Gastrocnemius medialis (tissue), 4 donors: ENCODE measurements around the gene CCDC106. TPM values are rescaled to one million over a fixed set of nuclear protein-coding genes. Genes with fewer than 3 reads are reported as not detected.

Source experiments
- ATAC-seq, 2 donors: fragments of 150-250 bp; one replicate each; pipeline ENCODE4 v1.9.1; 2016
- DNase-seq, 2 donors: peaks; one replicate each; pipeline ENCODE4 v3.0.0-alpha.2; 2019
- H3K27ac ChIP-seq, 4 donors: fragments of 200-600 bp; sonication (generic); 1 replicate in 1 of 4; 2 replicates in 3 of 4; pipeline ENCODE4 v1.5.1; 2016 to 2018; ENCODE audit warnings: mild to moderate bottlenecking in 2 of 4, moderate library complexity in 1 of 4
- H3K27me3 ChIP-seq, 3 donors: fragments of 200-600 bp; sonication (generic) in 2 of 3; 1 replicate in 1 of 3; 2 replicates in 2 of 3; pipeline versions ENCODE4 v1.5.1 to v1.6.0; 2016 to 2019; ENCODE audit warnings: mild to moderate bottlenecking in 1 of 3, moderate library complexity in 1 of 3
- H3K36me3 ChIP-seq, 2 donors: fragments of 200-600 bp; sonication (generic) in 1 of 2; one replicate each; pipeline ENCODE4 v1.5.1; 2017 to 2018
- H3K4me1 ChIP-seq, 2 donors: fragments of 200-600 bp; sonication (generic) in 1 of 2; one replicate each; pipeline ENCODE4 v1.5.1; 2016 to 2017; ENCODE audit warnings: mild to moderate bottlenecking in 2 of 2
- H3K4me3 ChIP-seq, 4 donors: fragments of 200-600 bp; sonication (generic) in 3 of 4; 1 replicate in 1 of 4; 2 replicates in 3 of 4; pipeline ENCODE4 v1.5.1; 2016 to 2019; ENCODE audit warnings: mild to moderate bottlenecking in 2 of 4
- H3K9me3 ChIP-seq, 3 donors: fragments of 200-600 bp; sonication (generic) in 2 of 3; 1 replicate in 1 of 3; 2 replicates in 2 of 3; pipeline ENCODE4 v1.5.1; 2016 to 2019
- POLR2A ChIP-seq, 2 donors: fragments of 450-650 bp; IDR thresholded peaks; one replicate each; pipeline ENCODE4 v1.6.1; 2017; ENCODE audit warnings: antibody characterized with exemption in 2 of 2, mild to moderate bottlenecking in 2 of 2, moderate library complexity in 2 of 2
- in situ Hi-C, 4 donors: fragments of 200-750 bp; cut with MboI; loops; one replicate each; pipeline versions ENCODE4 v1.15.0 to v1.8.0; 2017; ENCODE audit warnings: low sequenced_read_pairs in 4 of 4
- intact Hi-C: fragments of 100-400 bp; cut with DNase I; formaldehyde crosslinking; loops from one replicate; pipeline ENCODE4 v1.15.1; 2023; ENCODE audit warnings: low total_unique reads
- total RNA-seq, 4 donors: library from RNA; depleted of rRNA; stranded (reverse); fragments of >200 nt; gene quantifications; one replicate each; pipeline versions ENCODE4 v1.1.0 to v1.2.3, GENCODE V29; 2016
- TF ChIP-seq, protein P1 (sequence below), 5 experiments: fragments of 450-650 bp in 3 of 5; fragments of 200-600 bp in 2 of 5; sonication (generic) in 2 of 5; IDR thresholded peaks in 4 of 5; conservative IDR thresholded peaks in 1 of 5; 1 replicate in 4 of 5; 2 replicates in 1 of 5; pipeline ENCODE4 v1.5.1; 2016 to 2019; ENCODE audit warnings: antibody characterized with exemption in 5 of 5, mild to moderate bottlenecking in 3 of 5, moderate library complexity in 3 of 5

Gene CCDC106
- total RNA-seq, 4 donors from 2014 or later: 6.3 to 21.2 (median 12.6) TPM

DNA sequence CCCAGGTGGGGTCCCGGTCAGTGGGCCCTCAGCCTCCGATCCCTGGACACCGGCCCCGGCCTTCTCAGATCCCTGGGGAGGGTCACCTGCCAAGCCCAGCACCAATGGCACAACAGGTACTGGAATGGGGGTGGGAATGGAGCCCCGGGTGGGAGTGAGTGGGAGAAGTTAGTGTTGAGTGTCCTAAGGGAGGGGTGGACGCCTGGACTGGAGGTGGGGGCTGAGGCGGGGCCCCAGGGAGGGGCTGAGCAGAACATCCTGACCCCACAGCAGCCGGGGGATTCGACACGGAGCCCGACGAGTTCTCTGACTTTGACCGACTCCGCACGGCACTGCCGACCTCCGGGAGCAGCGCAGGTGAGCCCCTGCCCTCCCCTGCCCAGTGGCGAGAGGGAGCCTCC is 44.7 kb downstream of the CCDC106 start:
- Histone ChIP-seq H3K36me3 (peaks cover 3 to 89% of the 10 kb centered on the region in 2 donors), H3K27ac (no peak overlapping the region), H3K9me3 (no peaks in the 10 kb centered on the region), H3K4me1 (no peaks in the 10 kb centered on the region), H3K4me3 (no peak overlapping the region), H3K27me3 (no peaks in the 10 kb centered on the region)
- intact Hi-C loops (no loop called here), in situ Hi-C loops (no loop called here)
- TF ChIP-seq, protein P1, sequence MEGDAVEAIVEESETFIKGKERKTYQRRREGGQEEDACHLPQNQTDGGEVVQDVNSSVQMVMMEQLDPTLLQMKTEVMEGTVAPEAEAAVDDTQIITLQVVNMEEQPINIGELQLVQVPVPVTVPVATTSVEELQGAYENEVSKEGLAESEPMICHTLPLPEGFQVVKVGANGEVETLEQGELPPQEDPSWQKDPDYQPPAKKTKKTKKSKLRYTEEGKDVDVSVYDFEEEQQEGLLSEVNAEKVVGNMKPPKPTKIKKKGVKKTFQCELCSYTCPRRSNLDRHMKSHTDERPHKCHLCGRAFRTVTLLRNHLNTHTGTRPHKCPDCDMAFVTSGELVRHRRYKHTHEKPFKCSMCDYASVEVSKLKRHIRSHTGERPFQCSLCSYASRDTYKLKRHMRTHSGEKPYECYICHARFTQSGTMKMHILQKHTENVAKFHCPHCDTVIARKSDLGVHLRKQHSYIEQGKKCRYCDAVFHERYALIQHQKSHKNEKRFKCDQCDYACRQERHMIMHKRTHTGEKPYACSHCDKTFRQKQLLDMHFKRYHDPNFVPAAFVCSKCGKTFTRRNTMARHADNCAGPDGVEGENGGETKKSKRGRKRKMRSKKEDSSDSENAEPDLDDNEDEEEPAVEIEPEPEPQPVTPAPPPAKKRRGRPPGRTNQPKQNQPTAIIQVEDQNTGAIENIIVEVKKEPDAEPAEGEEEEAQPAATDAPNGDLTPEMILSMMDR (IDR thresholded peaks at IDR 0.05 in 4 of 5, conservative IDR thresholded peaks at IDR 0.05 in 1 of 5): no peak
- TF ChIP-seq POLR2A (IDR thresholded peaks at IDR 0.05): no peak
- ATAC-seq: no peak
- DNase-seq: no peak

DNA sequence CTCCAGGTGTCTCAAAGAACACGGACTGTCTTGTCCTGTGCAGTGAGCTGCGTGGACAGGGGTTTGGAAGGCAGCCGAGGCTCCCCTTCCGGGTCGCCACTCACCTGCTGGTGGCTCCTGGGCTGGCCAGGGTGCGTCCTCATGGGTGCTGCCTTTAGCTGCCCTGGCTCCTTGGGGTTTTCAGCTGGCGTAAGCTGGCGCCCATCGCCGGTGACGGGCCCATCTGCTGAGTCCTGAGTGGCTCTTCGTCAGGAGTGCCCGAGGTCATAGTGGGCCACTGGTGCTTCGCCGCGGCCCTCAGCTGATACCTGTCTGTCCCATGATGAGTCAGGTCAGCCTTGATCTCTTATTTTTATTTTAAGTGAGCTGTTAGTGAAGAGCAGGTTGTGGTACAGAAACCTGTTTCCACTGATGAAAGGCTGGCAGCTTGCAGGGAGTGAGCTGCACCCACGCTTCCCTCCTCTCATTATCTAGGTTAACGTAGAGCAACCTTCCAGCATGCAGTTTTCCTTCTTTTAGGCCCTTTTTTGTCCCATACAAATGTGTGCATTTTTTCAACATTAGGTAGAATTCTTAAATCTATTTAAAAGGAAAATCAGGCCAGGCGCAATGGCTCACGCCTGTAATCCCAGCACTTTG is 45.4 kb downstream of the CCDC106 start:
- TF ChIP-seq, protein P1 (IDR thresholded peaks at IDR 0.05 in 4 of 5, conservative IDR thresholded peaks at IDR 0.05 in 1 of 5): no peak
- no peak for TF ChIP-seq POLR2A (IDR thresholded peaks at IDR 0.05)
- intact Hi-C loops: no loop called here
- DNase-seq (no peak), ATAC-seq (no peak)
- in situ Hi-C loops: no loop called here
- peaks cover 3 to 91% of the 10 kb centered on the region in 2 donors for H3K36me3 ChIP-seq
- no peaks in the 10 kb centered on the region for H3K4me1 ChIP-seq
- no peaks in the 10 kb centered on the region for H3K9me3 ChIP-seq
- no peaks in the 10 kb centered on the region for H3K27me3 ChIP-seq
- no peak overlapping the region for H3K4me3 ChIP-seq
- no peak overlapping the region for H3K27ac ChIP-seq

DNA sequence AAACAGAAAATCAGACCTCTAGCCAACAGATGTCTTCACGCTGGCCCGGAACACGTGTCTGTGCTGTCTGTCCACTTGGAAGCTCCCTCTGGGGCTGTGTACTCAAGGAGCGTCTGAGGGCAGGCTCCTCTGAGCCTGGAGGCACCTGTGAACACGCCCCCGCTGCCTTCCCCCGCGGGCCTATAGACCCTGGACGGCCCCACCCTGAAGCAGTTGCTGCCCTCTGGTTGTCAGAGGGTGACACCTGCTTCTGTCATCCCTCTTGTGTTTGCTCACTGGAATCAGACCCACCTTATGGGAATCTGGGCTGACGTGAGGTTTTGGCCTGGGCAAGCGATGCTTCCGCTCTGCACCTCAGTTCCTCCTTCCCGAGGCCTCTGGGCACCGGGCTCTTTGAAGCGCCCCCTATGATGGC is 46.2 kb downstream of the CCDC106 start:
- Histone ChIP-seq H3K4me1 (no peaks in the 10 kb centered on the region), H3K9me3 (no peaks in the 10 kb centered on the region), H3K4me3 (no peak overlapping the region), H3K27ac (no peak overlapping the region), H3K36me3 (peaks cover 3 to 83% of the 10 kb centered on the region in 2 donors), H3K27me3 (no peaks in the 10 kb centered on the region)
- no peak for TF ChIP-seq POLR2A (IDR thresholded peaks at IDR 0.05)
- in situ Hi-C loops: no loop called here
- intact Hi-C loops: no loop called here
- DNase-seq: no peak
- ATAC-seq: no peak

DNA sequence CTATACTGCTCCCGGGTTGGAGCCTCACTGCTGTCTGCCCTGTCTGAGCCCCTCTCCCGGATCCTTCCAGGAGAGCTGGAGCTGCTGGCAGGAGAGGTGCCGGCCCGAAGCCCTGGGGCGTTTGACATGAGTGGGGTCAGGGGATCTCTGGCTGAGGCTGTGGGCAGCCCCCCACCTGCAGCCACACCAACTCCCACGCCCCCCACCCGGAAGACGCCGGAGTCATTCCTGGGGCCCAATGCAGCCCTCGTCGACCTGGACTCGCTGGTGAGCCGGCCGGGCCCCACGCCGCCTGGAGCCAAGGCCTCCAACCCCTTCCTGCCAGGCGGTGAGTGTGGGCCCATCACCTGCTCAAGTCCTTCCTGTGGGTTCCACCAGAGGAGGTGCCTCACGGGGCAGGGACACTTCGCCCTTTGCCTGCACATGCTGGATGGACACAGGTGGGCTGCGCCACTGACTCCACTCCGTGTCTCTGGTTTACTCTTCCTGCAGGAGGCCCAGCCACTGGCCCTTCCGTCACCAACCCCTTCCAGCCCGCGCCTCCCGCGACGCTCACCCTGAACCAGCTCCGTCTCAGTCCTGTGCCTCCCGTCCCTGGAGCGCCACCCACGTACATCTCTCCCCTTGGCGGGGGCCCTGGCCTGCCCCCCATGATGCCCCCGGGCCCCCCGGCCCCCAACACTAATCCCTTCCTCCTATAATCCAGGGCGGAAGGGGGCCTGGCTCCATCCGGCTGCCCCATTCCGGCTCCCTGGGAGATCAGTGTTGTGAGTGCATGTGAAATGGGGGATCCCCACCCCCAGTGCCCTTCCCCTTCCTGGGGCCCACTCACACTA is 46.9 kb downstream of the CCDC106 start:
- DNase-seq (no peak), ATAC-seq (no peak)
- in situ Hi-C loops (no loop called here), intact Hi-C loops (no loop called here)
- Histone ChIP-seq H3K9me3 (no peaks in the 10 kb centered on the region), H3K27me3 (no peaks in the 10 kb centered on the region), H3K4me3 (no peak overlapping the region), H3K4me1 (no peaks in the 10 kb centered on the region), H3K36me3 (peaks cover 3 to 77% of the 10 kb centered on the region in 2 donors), H3K27ac (no peak overlapping the region)
- no peak for TF ChIP-seq POLR2A (IDR thresholded peaks at IDR 0.05)
- TF ChIP-seq, protein P1 (IDR thresholded peaks at IDR 0.05 in 4 of 5, conservative IDR thresholded peaks at IDR 0.05 in 1 of 5): no peak

DNA sequence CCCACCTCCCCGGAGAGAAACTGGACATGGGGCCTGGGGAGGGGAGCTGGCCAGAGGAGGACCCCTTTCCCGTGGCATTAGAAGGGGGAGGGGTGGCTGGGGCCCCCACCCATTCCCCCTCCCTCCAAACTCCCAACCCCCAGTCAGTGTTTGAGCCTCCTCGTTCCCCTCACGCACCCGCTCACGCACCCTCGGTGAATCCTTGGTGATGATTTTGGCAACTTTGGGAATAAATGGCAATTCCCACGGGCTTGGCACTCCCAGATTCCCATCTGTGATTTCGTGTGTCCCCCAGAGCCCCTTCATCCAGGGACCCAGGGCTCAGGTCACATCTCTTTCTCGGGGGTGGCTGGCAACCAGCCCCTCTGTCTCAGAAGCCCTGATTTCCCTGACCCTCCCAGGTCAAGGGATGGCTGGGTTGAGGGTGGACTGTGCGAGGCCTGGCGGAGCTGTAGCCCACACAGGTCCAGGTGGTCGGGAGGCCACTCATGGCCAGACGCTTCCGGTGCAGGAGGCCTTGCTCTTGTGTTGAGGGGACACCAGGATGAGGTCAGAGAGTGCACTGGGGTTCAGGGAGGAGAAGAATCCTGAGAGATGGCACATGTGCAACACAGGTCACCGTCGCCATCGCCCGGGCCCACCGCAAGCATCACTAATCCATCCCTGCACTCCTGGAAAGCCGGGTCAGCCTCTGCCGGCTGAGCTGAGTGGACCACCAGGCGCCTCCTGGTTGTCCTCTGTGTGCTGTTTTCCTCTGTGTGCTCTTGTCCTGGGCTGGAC is 47.7 kb downstream of the CCDC106 start:
- ATAC-seq: no peak
- no peak overlapping the region for H3K4me3 ChIP-seq
- intact Hi-C loops: no loop called here
- DNase-seq: no peak
- H3K27me3 ChIP-seq: no peaks in the 10 kb centered on the region
- peaks cover 3 to 68% of the 10 kb centered on the region in 2 donors for H3K36me3 ChIP-seq
- H3K9me3 ChIP-seq: no peaks in the 10 kb centered on the region
- in situ Hi-C loops: no loop called here
- no peaks in the 10 kb centered on the region for H3K4me1 ChIP-seq
- TF ChIP-seq, protein P1 (IDR thresholded peaks at IDR 0.05 in 4 of 5, conservative IDR thresholded peaks at IDR 0.05 in 1 of 5): no peak
- no peak for TF ChIP-seq POLR2A (IDR thresholded peaks at IDR 0.05)
- H3K27ac ChIP-seq: no peak overlapping the region
